OCI-LY1 (cell line): ENCODE data around the gene ILF3.

ENCODE experiments used
- H2AFZ ChIP-seq: fragments of 200-600 bp; sonication (generic), shearing (Covaris generic); 2 replicates; pipeline ENCODE4 v1.6.0; 2014; ENCODE audit warnings: antibody characterized with exemption, mild to moderate bottlenecking, low read length
- H3F3A ChIP-seq: fragments of 200-600 bp; sonication (generic), shearing (Covaris generic); 2 replicates; pipeline ENCODE4 v1.6.0; 2014; ENCODE audit warnings: mild to moderate bottlenecking, antibody characterized with exemption, low read length, moderate library complexity; ENCODE audit not compliant: insufficient read depth
- H3K27ac ChIP-seq: fragments of 200-600 bp; sonication (generic); 2 replicates; pipeline ENCODE4 v1.5.1; 2014; ENCODE audit warnings: low read length, mixed run types, mild to moderate bottlenecking, low read depth; ENCODE audit not compliant: poor library complexity, severe bottlenecking
- H3K27me3 ChIP-seq: fragments of 200-600 bp; sonication (generic); 2 replicates; pipeline ENCODE4 v1.6.0; 2014; ENCODE audit warnings: antibody characterized with exemption, mild to moderate bottlenecking, low read length, moderate library complexity; ENCODE audit not compliant: insufficient read depth
- H3K36me3 ChIP-seq: fragments of 200-600 bp; sonication (generic); 2 replicates; pipeline ENCODE4 v1.6.1; 2014; ENCODE audit warnings: mild to moderate bottlenecking, antibody characterized with exemption, low read length, moderate library complexity, mixed read lengths; ENCODE audit not compliant: insufficient read depth
- H3K4me1 ChIP-seq: fragments of 200-600 bp; sonication (generic); 2 replicates; pipeline ENCODE4 v1.5.1; 2014; ENCODE audit warnings: mild to moderate bottlenecking, low read length, moderate library complexity; ENCODE audit not compliant: insufficient read depth, severe bottlenecking
- H3K4me2 ChIP-seq: fragments of 200-600 bp; sonication (generic), shearing (Covaris generic); 2 replicates; pipeline ENCODE4 v1.6.1; 2014; ENCODE audit warnings: low read length
- H3K4me3 ChIP-seq: fragments of 200-600 bp; sonication (generic); 2 replicates; pipeline ENCODE4 v1.5.1; 2014; ENCODE audit warnings: low read length, low read depth, mild to moderate bottlenecking, mixed read lengths; ENCODE audit not compliant: poor library complexity, severe bottlenecking
- H3K79me2 ChIP-seq: fragments of 200-600 bp; shearing (Covaris generic); 2 replicates; pipeline ENCODE4 v1.6.1; 2016; ENCODE audit warnings: mixed run types, low read length, mixed read lengths; ENCODE audit not compliant: insufficient read depth
- H3K9ac ChIP-seq: fragments of 200-600 bp; sonication (generic), shearing (Covaris generic); 2 replicates; pipeline ENCODE4 v1.6.1; 2014; ENCODE audit warnings: mild to moderate bottlenecking, low read length, mixed read lengths
- H3K9me2 ChIP-seq: fragments of 200-600 bp; sonication (generic), shearing (Covaris generic); 2 replicates; pipeline ENCODE4 v1.6.1; 2014; ENCODE audit warnings: low read depth, mild to moderate bottlenecking, low read length, mixed read lengths
- H3K9me3 ChIP-seq: fragments of 200-600 bp; shearing (Covaris generic); 2 replicates; pipeline ENCODE4 v1.6.1; 2014; ENCODE audit warnings: low read length, mixed read lengths
- H4K20me1 ChIP-seq: fragments of 200-600 bp; sonication (generic), shearing (Covaris generic); 2 replicates; pipeline ENCODE4 v1.6.0; 2016; ENCODE audit warnings: mild to moderate bottlenecking, low read length; ENCODE audit not compliant: insufficient read depth
- EZH2 ChIP-seq: fragments of 200-600 bp; sonication (generic), shearing (Covaris generic); IDR thresholded peaks from 2 replicates; pipeline ENCODE4 v1.8.0; 2017; ENCODE audit warnings: borderline replicate concordance, mixed run types, mild to moderate bottlenecking, antibody characterized with exemption, low read length, moderate library complexity, mixed read lengths
- TF ChIP-seq, protein P1 (sequence below): fragments of 200-600 bp; sonication (generic), shearing (Covaris generic); IDR thresholded peaks from 2 replicates; pipeline ENCODE4 v1.5.1; 2017; ENCODE audit warnings: mild to moderate bottlenecking, antibody characterized with exemption, low read length, moderate library complexity, mixed read lengths

The ILF3 gene

DNA sequence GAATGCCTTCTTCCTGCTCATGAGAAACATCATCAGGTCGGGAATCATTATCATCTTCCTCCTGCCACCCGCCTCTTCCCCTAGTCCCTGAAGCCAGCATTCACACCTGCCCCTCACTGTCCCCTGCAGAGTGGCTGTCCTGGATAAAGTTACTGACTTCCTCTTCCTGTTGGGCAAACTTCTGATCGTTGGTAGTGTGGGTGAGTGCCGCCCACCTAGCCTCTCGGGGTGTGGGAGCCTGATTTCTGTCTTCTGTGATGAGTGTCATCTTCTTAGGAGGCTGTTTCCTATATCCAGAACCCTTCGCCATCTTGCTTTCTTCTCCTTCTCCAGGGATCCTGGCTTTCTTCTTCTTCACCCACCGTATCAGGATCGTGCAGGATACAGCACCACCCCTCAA lies 16.3 kb upstream of the ILF3 start:
- no peaks in the 10 kb centered on the region for H4K20me1 ChIP-seq
- no peak overlapping the region for H2AFZ ChIP-seq
- H3K9ac ChIP-seq: no peak overlapping the region
- H3K9me2 ChIP-seq: no peaks in the 10 kb centered on the region
- peaks cover 88% of the 10 kb centered on the region for H3K36me3 ChIP-seq
- no peaks in the 10 kb centered on the region for H3F3A ChIP-seq
- TF ChIP-seq EZH2: no peak
- TF ChIP-seq, protein P1, sequence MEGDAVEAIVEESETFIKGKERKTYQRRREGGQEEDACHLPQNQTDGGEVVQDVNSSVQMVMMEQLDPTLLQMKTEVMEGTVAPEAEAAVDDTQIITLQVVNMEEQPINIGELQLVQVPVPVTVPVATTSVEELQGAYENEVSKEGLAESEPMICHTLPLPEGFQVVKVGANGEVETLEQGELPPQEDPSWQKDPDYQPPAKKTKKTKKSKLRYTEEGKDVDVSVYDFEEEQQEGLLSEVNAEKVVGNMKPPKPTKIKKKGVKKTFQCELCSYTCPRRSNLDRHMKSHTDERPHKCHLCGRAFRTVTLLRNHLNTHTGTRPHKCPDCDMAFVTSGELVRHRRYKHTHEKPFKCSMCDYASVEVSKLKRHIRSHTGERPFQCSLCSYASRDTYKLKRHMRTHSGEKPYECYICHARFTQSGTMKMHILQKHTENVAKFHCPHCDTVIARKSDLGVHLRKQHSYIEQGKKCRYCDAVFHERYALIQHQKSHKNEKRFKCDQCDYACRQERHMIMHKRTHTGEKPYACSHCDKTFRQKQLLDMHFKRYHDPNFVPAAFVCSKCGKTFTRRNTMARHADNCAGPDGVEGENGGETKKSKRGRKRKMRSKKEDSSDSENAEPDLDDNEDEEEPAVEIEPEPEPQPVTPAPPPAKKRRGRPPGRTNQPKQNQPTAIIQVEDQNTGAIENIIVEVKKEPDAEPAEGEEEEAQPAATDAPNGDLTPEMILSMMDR: no peak
- H3K4me3 ChIP-seq: no peak overlapping the region
- H3K9me3 ChIP-seq: no peaks in the 10 kb centered on the region
- H3K4me1 ChIP-seq: no peaks in the 10 kb centered on the region
- H3K4me2 ChIP-seq: no peak overlapping the region
- no peak overlapping the region for H3K27ac ChIP-seq
- H3K27me3 ChIP-seq: no peaks in the 10 kb centered on the region
- H3K79me2 ChIP-seq: no peaks in the 10 kb centered on the region

DNA sequence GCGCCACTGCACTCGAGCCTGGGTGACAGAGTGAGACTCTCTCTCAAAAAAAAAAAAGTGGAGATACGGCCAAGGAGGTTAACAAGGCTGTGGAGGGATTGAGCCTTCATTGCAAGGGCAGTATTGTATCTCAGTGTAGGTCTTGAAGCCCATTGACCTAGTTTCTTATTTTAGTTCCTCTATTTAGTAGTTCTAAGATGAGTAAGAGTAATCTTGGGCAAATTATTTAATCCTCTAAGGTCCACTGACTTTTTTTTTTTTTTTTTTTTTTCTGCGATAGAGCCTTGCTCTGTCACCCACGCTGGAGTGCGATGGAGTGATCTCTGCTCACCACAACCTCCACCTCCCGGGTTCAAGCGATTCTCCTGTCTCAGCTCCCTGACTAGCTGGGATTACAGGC lies 14.3 kb upstream of the ILF3 start:
- Histone ChIP-seq H3K36me3 (peaks cover 84% of the 10 kb centered on the region), H3K4me3 (no peak overlapping the region), H3K4me2 (no peak overlapping the region), H3K9me2 (no peaks in the 10 kb centered on the region), H3K9ac (no peak overlapping the region), H3K79me2 (no peaks in the 10 kb centered on the region), H3K9me3 (no peaks in the 10 kb centered on the region), H3K4me1 (no peaks in the 10 kb centered on the region), H3K27ac (no peak overlapping the region), H3K27me3 (no peaks in the 10 kb centered on the region), H4K20me1 (no peaks in the 10 kb centered on the region), H3F3A (no peaks in the 10 kb centered on the region), H2AFZ (no peak overlapping the region)
- no peak for TF ChIP-seq EZH2
- TF ChIP-seq, protein P1: no peak

DNA sequence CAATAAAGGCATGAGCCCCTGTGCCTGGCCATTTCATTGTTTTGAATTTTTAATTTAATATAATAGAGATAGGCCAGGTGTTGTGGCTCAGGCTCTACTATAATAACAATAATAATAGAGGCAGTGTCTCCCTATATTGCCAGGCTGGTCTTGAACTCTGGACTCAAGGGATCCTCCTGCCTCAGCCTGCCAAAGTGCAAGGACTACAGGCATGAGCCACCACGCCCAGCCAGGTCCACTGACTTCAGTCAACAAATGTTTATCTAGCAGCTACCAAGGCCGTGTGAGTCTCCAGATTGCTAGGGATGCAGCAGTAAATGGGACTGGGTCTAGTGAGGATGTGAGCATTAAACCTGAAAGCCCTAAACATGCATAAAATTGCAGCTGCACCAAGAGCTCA lies 13.8 kb upstream of the ILF3 start:
- TF ChIP-seq EZH2: no peak
- no peaks in the 10 kb centered on the region for H3K4me1 ChIP-seq
- H3K4me2 ChIP-seq: no peak overlapping the region

DNA sequence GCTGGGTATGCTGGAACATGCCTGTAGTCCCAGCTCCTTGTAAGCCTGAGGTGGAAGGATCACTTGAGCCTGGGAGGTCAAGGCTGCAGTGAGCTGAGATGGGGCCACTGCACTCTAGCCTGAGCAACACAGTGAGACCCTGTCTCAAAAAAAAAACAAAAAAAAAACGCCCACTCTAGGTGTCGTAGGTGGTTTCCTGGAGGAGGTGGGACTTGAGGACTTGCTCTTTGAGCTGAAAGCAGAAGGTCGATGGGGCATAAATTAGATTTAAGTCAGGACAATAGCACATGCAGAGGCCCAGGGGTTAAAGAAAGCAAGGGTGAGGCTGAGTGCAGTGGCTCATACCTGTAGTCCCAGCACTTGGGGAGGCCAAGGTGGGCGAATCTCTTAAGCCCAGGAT lies 12.9 kb upstream of the ILF3 start:
- no peaks in the 10 kb centered on the region for H3K4me1 ChIP-seq
- H3K4me3 ChIP-seq: no peak overlapping the region
- H3K4me2 ChIP-seq: no peak overlapping the region
- H3K27me3 ChIP-seq: no peaks in the 10 kb centered on the region
- no peaks in the 10 kb centered on the region for H3K9me3 ChIP-seq
- H3K9ac ChIP-seq: no peak overlapping the region
- no peaks in the 10 kb centered on the region for H3F3A ChIP-seq
- no peak for TF ChIP-seq EZH2
- TF ChIP-seq, protein P1: no peak
- H3K36me3 ChIP-seq: peaks cover 71% of the 10 kb centered on the region
- no peaks in the 10 kb centered on the region for H3K9me2 ChIP-seq
- H2AFZ ChIP-seq: no peak overlapping the region
- no peaks in the 10 kb centered on the region for H4K20me1 ChIP-seq
- H3K27ac ChIP-seq: no peak overlapping the region
- no peaks in the 10 kb centered on the region for H3K79me2 ChIP-seq

More for the DNA sequence above, 13.8 kb upstream of the ILF3 start:
- H3F3A ChIP-seq: no peaks in the 10 kb centered on the region
- H3K36me3 ChIP-seq: peaks cover 79% of the 10 kb centered on the region
- no peaks in the 10 kb centered on the region for H3K9me2 ChIP-seq
- no peak overlapping the region for H3K9ac ChIP-seq
- H2AFZ ChIP-seq: no peak overlapping the region
- no peaks in the 10 kb centered on the region for H3K27me3 ChIP-seq
- H3K79me2 ChIP-seq: no peaks in the 10 kb centered on the region
- H3K9me3 ChIP-seq: no peaks in the 10 kb centered on the region
- H3K4me3 ChIP-seq: no peak overlapping the region
- no peaks in the 10 kb centered on the region for H4K20me1 ChIP-seq
- H3K27ac ChIP-seq: no peak overlapping the region
